HG02588 (cell line): ENCODE measurements around the gene BCL7B.
"Not testable (repeated sequence)": the region's sequence is repeated elsewhere in the genome, so short reads cannot be mapped to it uniquely, and the experiment has no call there.

Experiments used
- ATAC-seq: cut with Tn5 transposase; IDR thresholded peaks from one replicate; pipeline ENCODE4 v1.9.1; 2021; ENCODE audit warnings: mild to moderate bottlenecking, moderate library complexity; ENCODE audit not compliant: unreplicated experiment

Gene BCL7B

DNA sequence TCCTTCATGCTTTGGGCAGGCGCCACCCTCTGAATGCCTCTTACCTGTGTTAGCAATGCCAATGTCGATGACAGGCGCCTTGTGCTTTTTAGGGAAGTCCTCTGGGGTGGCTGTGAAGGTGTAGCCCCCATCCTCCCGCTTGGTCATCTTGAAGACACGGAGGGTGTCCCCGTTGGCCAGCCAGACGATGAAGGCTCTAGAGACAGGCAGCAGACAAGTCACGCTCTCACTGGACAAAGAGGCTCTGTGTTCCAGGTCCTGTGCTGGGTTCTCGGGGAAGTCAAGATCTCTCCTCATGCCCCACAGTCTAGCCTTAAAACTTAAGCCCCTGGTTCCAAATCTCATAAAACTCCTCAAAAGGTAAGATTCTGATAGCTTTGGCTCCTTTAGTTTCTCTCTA is 15.8 kb upstream of the BCL7B start:
- ATAC-seq = no peak

DNA sequence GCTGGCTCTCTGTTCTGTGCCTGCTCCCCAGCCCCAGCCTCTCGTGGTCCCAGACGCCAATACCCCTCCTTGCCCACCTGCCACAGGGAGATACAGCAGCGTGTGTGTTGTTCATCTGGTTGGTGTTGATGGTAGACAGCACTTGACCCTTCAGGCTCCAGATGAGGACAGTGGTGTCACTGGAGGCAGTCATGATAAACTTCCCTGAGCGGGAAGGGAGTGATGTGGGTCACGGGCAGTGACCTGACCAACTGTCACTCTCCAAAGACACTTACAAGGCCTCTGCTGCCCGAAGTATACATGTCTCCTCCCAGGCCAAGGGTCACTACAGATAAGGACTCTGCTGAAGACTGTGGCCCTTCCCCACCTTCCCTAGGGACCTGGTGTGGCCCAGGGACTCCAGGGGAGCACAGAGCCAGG is 15.3 kb upstream of the BCL7B start:
- ATAC-seq = no peak

- ATAC-seq = no peak
These were observed 13.5 kb upstream of the BCL7B start for GRCh38 chr7:73570977-73571376.

DNA sequence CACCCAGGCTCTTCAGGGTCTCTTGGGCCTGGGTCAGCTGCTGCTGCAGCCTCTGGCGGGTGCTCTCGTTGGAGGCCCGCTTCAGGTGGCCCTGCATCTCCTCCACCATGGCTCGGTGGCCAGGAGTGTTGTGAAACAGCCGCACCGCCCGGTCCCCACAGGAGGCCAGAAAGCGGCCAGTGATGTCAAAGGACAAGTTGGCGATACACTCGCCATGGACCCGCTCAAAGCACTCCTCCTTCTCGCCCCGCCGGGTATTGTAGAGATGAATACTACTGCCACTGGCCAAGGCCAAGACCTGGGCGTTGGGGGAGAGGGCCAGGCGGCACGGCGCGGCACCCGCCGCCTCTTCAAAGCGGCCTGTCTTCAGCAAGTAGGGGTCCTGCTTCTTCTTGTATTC is 13.0 kb upstream of the BCL7B start:
- ATAC-seq = no peak

GRCh38 chr7:73569042-73569608 is 11.6 kb upstream of the BCL7B start:
- ATAC-seq = no peak

DNA sequence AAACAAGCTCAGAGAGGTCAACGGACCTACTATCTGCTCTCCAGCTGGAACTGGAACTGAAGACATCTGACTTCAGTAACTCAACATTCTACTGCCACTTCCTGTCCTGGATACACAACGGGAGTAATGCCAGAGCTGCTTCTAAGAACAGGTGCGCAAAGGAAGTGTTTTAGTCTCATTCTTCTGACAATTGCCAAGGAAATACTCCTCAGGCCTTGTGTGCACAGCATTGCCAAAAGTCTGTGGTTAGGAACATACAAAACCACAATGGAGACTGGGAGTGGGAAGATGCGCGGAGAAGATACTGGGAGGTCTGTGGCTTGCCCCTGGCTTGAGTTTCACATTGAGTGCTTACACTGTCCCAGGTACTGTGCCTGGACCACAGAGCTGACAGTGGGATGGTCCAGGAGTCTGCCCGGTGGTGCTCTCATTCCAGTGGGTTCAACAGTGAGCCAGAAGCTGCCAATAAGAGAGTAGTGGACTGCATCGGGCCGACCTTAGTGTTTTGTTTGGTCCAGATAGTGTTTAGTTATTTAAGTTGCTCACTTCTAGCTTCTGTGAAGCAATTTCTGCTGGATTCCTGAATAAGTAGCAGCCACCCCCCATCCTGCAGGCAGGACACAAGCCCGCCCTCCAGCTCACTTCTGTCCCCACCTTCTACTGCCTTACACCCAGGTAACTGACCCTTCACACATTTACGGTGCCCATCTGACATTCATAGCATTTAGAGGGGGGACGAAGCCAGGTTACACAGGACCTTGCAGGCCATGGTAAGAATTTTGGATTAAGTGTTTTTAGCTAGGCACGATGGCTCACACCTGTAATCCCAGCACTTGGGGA is 10.6 kb upstream of the BCL7B start:
- no peak for ATAC-seq

GRCh38 chr7:73567140-73567539 is 9.7 kb upstream of the BCL7B start:
- no peak for ATAC-seq

DNA sequence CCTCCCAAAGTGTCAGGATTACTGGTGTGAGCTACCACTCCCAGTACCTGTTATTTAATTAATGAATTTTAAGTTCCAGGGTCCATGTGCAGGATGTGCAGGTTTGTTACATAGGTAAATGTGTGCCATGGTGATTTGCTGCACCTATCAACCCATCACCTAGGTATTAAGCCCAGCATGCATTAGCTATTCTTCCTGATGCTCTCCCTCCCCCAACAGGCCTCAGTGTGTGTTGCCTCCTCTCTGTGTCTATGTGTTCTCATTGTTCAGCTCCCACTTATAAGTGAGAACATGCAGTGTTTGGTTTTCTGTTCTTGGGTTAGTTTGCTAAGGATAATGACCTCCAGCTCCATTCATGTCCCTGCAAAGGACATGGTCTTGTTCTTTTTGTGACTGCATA is 8.9 kb upstream of the BCL7B start:
- not testable (repeated sequence) for ATAC-seq

DNA sequence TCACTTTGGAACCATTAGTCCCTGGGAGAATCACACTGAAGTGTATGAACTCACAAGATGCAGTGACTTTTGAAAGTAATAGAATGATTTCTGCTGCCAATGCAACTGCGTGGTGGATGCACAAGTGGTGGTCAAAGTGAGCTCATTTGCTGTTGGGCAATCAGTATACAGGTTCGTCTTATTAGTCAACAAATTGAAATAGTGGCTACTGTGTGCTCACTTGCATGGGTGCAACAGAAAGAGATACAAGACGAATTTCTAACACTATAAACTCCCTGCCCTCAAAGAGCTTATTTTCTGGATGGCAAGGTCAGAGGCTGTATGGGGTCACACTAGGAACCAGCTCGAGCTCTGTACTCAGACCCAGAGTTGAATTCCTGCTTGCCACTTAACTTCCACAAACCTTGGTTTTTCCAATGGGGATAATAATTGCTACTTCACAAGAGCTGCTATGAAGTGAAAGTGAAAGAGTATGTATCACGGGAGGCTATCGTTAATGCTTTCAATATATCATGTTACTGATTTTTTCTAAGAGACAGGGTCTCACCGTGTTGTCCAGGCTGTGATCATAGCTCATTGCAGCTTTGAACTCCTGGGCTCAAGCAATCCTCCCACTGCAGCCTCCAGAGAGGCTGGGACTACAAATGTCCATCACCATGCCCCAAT is 8.3 kb upstream of the BCL7B start:
- no peak for ATAC-seq

- ATAC-seq = no peak
These were observed 2.8 kb upstream of the BCL7B start for GRCh38 chr7:73560109-73560835.

- ATAC-seq = peak; percentile 87
These were observed 438 bp downstream of the BCL7B start for GRCh38 chr7:73557108-73557396.

DNA sequence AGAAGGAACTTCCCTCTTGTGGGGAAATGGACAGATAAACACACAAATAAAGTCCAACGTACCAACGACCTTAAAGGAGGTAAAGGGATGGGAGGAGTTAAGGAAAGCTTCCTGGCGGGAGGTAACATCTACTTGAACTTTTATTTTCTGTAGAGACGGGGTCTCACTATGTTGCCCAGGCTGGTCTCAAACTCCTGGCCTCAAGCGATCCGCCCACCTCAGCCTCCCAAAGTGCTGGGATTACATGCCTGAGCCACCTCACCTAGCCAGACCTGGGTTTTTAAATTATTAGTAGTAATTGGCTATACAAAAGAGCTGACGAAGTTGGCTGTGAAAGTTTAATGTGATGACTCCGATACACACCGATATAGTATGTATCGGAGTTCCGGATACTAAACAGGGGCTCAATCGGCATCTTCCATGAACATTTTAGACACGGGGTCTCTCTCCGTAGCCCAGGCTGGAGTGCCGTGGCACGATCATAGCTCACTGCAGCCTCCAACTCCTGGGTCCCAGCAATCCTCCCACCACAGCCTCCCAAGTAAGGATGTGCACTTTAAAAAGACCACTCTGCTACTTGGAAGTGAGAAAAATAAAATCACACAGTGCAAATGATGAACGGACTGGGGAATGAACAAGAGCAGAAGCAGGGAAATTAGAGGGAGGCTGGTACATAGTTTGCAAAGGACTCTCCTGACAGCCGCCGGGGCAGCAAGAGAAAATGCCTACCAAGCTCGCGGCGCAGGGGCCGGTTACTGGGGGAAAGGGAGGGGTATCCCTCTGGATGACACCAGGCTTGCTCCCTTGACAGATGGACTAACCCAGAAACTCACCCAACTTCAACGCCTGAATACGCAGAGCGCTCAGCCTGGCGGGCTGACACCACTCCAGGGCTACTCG is 1.0 kb downstream of the BCL7B start:
- no peak for ATAC-seq

GRCh38 chr7:73555411-73555982 is 2.0 kb downstream of the BCL7B start:
- ATAC-seq = no peak

DNA sequence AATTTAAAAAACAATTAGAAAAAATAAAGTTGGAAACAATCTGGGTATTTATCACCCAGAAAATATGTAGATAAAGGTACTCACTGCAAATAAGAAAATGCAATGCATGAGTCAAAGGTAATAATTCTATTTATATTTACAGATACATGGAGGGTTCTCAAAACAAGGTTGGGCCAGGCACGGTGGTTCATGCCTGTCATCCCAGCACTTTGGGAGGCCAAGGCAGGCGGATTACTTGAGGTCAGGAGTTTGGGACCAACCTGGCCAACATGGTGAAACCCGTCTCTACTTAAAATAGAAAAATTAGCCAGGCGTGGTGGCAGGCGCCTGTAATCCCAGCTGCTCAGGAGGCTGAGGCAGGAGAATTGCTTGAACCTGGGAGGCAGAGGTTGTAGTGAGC is 7.4 kb downstream of the BCL7B start:
- not testable (repeated sequence) for ATAC-seq

GRCh38 chr7:73549176-73549575 is 8.3 kb downstream of the BCL7B start:
- ATAC-seq = no peak

DNA sequence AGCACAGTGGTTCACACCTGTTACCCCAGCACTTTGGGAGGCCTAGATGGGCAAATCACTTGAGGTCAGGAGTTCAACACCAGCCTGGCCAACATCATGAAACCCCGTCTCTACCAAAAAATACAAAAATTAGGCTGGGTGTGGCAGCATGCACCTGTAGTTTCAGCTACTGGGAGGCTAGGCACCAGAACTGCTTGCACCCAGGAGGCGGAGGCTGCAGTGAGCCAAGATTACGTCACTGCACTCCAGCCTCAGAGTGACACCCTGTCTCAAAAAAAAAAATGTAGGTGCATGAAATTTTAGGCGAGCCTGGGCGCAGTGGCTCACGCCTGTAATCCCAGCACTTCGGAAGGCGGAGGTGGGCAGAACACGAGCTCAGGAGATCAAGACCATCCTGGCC is 9.6 kb downstream of the BCL7B start:
- ATAC-seq = no peak

DNA sequence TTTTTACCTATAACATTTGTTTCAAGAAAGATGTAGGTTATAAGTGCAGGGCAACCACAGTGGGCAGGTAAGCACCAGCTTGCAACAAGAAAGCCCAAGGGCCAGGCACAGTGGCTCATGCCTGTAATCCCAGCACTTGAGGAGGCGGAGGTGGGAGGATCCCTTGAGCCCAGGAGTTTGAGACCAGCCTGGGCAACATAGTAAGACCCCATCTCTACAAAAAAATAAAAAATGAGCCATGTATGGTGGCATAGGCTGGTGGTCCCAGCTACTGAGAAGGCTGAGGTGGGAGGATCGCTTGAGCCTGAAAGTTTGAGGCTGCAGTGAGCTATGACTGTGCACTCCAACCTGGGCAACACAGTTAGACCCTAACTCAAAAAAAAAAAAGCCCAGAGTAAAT is 12.8 kb downstream of the BCL7B start:
- ATAC-seq = no peak

DNA sequence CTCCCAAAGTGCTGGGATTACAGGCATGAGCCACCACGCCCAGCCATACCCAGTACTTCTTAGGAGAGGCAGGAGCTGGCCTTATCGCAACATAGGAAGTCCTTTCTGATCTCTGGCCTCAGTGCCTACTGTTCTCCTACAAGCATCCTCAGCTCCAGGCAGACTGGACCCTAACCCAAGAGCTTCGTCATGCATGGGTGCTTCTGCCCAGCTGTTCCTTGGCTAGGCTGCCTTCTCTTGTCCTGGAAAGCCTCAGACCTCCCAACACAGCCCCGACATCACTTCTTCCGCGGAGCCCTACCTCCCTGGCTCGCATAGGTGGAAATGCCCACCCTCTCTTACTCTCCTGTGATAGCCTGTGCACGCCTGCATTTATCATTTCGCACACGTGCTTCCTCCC is 15.8 kb downstream of the BCL7B start:
- no peak for ATAC-seq

DNA sequence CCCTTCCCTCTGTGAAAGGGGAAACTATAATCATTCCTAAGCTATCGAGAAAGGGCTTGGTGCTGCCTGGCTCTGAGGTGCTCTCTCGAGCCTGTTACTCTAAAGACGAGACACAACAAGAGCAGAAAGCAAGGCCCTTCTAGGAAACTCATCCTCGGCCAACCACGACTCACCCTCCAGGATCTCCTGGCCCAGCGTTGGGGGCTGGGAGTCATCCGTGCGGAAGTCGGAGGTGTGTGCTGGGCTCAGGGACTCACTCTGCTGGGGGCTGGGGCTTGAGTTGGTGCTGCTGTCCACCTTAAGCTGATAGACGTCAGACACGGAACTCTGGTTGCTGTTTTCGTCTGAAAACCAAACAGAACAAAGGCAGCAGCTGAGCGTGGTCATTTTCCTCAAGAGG is 17.8 kb downstream of the BCL7B start:
- ATAC-seq = no peak

DNA sequence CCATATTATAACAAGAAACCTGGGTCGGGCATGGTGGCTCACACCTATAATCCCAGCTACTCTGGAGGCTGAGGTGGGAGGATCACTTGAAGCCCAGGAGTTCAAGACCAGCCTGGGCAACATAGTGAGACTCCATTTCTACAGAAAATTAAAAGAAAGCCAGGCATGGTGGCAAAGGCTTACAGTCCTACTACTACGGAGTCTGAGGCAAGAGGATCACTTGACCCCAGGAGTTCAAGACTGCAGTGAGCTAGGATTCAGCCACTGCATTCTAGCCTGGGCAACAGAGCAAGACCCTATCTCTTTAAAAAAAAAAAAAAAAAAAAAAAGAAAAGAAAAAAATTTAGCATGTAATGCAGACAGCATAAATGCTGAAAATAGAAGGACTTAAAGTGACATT is 19.0 kb downstream of the BCL7B start:
- ATAC-seq = not testable (repeated sequence)
